ENCODE data around the gene SZT2.

Gene SZT2

DNA sequence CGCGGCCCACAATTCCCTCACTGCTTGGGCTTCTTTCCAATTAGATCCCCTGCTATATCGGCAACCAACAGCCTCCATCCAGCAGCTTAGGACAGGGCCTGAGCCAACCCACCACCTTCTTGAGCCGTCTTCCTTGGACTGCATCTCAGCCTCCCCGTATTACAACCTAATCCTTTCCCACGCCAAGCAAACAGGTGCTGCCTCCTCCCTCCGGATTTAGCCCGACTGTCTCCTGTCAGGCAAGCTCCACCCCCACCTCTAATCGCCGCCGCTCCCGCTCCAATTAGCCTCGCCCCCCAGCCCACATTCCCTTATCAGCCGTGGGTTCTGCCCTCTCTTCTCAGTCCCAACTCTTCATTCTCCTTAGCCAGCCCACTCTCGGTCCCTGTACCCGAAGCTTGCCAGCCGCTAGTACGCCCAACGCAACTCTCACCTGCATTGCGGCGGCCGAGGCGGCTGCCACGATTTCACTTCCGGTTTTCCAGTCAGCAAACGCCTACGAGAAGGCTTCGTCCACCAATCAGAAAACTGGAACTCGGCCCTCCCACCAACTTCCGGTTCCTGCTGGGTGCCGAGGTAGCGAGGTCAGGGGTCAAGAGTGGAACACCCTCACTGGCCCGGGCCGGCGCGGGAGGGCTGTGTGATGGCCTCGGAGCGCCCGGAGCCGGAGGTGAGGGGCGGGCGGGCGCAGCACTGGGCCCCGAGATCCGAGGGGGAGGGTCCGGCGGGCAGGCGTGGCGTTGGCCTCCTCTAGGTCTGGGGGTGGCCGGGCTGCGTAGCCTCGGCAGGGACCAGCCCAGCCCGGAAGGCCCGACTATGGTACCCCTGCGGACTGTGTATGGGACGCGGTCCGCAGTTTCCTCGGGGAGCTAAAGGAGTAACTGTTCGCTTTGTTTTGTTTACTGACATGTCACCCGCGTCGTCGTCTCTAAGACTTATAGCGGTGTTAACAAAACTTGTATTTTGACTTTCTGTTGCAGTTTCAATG, at the start of gene SZT2, which contains the start of gene MED8:
Gene SZT2 (plus strand): TSS at position 574 of the 988 bp plus-strand sequence. CDS start 70 bp downstream, at position 644.
Gene MED8 (minus strand): TSS at position 475 of the 988 bp plus-strand sequence. CDS start 36 bp downstream, at position 439.
- DNase-seq (ENCODE audit: low read depth in 1 of 2, low spot score in 1 of 2) = peak; percentile 79 to 83

DNA sequence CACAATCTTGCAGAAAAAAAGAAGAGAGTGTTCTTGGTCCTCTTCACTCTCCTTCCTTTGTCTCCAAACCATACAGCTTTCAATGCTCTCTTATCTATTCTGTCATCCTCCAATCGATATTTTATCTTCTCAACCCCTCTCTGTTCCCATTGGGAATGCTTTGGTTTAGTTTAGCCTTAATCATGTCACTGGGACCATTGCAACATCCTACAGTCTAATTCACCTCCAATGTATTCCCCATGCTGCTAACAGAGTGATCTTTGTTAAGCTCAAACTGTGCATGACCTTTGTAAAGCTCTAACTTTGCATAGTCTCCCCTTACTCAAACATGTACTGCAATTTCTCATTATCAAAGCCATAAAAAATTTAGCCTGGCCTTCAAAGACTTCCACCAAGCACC, 49.1 kb upstream of the SZT2 start:
- no peak for DNase-seq (ENCODE audit: low read depth in 1 of 2, low spot score in 1 of 2)

DNA sequence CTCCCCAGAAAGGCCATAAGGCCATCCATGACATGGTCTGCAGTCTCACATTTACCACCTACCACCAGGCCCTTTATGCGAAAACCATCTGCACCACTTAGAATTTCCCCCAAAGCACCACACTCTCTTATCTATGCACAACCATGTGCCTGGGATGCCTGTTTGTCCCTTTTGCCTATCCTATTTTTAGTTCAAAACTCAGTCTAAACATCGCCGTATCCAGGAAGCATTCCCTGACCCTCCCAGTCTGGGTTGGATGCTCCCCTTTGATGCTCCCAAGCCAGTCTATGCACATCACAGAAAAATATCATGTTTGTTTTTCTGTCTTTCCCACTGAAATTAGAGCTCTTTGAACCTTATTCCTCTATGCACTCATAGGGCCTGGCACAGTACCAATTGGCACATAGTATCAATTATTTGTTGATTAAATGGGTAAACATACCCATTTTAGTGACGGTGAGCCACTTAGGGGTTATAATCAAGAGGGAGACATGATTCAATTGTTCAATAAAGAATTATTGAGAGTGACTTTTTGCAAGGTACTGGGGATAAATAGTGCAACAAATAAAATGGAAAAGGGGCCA, 45.3 kb upstream of the SZT2 start:
- DNase-seq (ENCODE audit: low read depth in 1 of 2, low spot score in 1 of 2) = no peak

DNA sequence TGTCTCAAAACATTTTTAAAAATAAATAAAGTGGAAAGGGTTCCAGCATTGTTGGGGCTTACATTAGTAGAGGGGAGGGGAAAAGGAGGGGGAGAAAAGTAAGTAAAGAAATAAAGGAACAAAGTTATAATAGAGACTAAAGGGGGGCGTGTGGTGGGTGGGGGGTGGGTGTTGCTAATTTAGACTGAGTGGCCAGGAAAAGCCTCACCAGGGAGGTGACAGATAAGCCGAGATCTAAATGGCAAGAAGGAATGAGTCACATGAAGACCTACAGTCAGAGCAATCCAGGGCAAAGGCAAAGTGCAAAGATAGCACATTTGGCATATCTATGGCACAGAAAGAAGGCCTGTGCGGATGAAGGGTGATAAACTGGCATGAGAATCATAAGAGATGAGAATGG, 44.6 kb upstream of the SZT2 start:
- DNase-seq (ENCODE audit: low read depth in 1 of 2, low spot score in 1 of 2) = no peak

DNA sequence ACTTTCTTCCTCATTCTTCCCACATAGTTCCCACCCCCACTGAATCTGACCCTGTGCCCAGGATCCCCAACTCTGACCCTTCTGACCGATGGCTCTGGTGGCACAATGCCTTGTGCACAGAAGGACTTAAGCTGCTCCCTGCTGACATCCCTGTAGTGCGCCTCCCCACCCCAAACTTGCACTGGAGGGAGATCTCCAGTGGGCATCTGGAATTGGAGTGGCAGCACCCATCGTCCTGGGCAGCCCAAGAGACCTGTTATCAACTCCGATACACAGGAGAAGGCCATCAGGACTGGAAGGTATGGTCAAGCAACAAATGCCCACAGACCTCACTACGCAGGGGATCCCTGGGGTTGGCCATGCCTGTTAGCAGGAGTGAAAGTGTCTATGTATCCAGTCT, 43.1 kb upstream of the SZT2 start:
- DNase-seq (ENCODE audit: low read depth in 1 of 2, low spot score in 1 of 2) = no peak

DNA sequence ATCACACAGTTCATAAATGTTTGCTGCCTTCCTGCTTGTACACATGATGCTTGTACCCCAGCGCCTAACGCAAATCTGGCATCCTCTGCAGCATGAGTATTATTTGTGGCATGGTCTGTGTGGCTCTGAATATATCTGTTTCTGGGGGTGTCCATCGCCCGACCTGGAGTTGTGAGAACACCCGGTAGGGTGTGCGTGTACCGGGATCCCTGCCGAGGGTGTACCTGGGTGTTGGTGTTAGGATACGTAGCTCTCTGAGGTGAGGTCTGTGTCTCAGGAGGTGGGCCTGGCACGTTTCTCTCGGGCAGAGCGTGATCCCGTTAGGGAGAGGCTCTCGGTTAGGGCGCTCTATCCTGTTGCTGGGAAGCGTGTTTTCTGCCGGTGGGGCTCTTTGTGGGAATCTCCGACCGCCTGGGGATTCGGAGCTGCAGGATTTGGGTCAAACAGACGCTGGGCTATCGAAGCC, 41.3 kb upstream of the SZT2 start:
- no peak for DNase-seq (ENCODE audit: low read depth in 1 of 2, low spot score in 1 of 2)

DNA sequence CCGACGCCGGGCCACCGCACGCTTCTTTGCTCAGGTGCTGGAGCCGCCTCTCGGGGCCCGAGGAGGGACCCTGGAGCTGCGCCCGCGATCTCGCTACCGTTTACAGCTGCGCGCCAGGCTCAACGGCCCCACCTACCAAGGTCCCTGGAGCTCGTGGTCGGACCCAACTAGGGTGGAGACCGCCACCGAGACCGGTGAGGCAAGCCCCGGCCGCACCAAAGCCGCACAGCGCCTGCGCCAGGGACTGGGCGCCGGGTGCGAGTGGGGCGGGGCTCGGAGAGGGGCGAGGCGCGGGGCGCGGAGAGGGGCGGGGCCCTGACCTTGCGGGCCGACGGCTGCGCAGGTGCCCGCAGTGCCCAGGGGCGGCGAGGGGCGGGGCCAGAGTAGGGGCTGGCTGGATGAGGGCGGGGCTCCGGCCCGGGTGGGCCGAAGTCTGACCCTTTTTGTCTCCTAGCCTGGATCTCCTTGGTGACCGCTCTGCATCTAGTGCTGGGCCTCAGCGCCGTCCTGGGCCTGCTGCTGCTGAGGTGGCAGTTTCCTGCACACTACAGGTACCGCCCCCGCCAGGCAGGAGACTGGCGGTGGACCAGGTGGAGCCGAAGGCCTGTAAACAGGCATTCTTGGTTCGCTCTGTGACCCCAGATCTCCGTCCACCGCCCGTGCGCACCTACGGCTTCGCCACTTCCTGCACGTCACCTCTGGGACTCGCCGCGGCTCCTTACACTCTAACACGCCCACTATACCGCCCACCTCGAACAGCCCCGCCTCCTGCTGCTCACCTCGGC, 40.7 kb upstream of the SZT2 start:
- DNase-seq (ENCODE audit: low read depth in 1 of 2, low spot score in 1 of 2) = peak in 1 of 2 donors; percentile 31

DNA sequence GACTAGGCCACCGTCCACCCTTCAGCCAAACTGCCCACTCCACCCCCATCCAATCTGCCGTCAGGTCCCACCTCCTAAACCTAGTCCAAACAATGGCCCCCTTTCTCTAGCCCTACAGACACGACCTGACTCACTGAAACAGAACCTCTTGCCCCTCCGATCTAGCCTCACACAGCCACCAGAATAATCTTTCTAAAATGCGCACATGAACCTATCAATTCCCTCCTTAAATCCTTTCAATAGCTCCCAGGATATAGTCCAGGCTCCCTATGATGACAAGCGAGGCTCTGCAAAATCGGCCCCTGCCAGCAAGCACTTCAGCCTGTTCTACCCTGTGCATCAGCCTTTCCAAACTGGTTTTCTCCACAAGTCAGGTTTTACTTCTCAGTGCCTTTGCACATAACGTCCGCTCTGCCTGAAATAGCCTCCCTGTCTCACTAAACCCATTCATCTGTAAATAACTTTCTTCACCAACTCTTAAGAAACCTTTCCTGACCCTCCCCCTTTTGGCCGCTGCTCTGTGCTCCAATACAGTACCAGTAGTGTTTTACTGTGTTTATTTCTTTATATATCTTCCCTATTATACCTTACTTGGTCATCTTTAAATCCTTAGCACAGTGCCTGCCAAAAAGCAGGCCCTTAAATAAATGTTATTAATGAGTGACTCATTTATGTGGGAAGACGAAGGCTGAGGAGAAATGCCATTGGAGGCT, 39.9 kb upstream of the SZT2 start:
- no peak for DNase-seq (ENCODE audit: low read depth in 1 of 2, low spot score in 1 of 2)

DNA sequence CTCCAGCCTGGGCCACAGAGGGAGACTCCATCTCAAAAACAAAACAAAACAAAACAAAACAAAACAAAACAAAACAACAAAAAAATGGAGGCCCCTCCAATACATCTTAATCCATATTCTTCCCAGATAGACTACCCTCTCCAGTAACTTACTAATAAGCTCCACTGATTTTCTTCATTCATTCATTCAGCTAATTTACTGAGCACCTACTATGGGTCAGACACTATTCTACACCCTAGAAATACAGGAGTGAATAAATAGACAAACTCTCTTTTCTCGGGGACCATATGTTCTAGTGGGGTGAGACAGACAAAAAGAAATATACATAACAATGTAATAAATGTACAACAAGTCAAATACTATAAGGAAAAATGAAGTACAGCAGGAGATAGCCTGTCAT, 38.7 kb upstream of the SZT2 start:
- no peak for DNase-seq (ENCODE audit: low read depth in 1 of 2, low spot score in 1 of 2)

DNA sequence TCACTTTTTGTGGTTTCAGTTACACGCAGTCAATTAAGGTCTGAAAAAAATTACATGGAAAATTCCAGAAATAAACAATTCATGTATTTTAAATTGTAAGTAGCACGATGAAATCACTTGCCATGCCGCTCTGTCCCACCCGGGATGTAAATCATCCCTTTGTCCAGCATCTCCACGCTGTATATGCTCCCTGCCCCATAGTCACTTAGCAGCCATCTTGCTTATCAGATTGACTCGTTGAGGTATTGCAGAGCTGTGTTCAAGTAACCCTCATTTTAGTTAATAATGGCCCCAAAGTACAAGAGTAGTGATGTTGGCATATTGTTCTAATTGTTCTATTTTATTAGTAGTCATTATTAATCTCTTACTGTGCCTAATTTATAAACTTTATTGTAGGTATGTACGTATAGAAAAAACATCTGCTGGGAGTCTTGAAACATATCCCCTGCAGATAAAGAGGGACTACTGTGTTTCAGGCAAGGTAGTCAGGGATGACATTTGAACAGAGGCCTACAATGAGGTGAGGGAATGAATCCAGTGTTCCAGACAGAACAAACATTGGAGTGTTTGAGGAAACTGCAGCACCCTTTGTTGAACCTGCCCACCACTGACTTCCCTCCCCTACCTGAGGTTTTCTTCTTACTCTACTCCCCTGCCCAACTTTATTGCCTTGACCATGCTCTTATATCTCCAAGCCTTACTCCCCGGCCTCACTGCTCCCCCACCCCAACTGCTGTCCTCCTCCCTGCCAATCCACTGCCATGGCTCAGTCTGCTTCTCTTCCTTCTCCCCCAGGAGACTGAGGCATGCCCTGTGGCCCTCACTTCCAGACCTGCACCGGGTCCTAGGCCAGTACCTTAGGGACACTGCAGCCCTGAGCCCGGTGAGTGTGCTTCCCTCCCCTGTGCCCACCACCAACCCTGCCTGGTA, 38.0 kb upstream of the SZT2 start:
- DNase-seq (ENCODE audit: low read depth in 1 of 2, low spot score in 1 of 2) = no peak

DNA sequence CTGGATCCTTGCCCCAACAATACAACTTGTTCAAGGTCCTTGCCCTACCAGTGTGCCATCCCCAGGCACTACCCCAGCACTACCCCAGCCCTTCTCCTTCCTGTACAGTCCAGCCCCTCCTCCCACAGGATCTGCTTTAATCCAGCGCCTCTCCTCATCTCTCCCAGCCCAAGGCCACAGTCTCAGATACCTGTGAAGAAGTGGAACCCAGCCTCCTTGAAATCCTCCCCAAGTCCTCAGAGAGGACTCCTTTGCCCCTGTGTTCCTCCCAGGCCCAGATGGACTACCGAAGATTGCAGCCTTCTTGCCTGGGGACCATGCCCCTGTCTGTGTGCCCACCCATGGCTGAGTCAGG, 37.4 kb upstream of the SZT2 start:
- DNase-seq (ENCODE audit: low read depth in 1 of 2, low spot score in 1 of 2) = no peak

DNA sequence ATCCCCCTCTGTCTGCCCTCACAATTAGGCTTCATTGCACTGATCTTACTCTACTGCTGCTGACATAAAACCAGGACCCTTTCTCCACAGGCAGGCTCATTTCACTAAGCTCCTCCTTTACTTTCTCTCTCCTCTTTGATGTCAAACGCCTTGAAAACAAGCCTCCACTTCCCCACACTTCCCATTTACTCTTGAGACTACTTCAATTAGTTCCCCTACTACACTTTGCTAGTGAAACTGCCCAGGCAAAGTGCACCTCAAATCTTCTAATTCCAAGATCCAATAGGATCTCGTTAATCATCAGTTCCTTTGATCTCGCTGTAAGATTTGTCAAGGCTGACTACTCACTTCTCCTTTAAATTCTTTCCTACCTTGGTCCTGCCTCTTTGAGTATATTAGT, 36.8 kb upstream of the SZT2 start:
- DNase-seq (ENCODE audit: low read depth in 1 of 2, low spot score in 1 of 2) = no peak

DNA sequence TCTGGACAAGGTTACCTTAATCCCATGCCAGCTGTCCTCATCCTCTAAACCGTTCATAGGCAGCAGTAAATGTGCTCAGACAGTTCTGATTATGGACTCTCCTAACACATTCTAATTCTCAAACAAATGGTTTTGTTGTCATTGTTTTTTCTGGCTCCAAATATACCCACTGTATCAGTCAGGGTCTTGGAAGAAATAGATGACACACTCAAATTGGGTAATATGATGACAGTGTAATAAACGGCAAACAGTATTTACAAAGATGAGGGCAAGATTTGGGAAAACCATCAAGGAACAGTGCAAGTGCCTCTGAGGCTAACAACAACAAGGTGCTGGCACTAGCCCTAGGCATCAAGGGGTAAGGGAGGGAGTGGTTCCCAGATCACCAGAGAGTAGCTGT, 35.2 kb upstream of the SZT2 start:
- DNase-seq (ENCODE audit: low read depth in 1 of 2, low spot score in 1 of 2) = no peak

DNA sequence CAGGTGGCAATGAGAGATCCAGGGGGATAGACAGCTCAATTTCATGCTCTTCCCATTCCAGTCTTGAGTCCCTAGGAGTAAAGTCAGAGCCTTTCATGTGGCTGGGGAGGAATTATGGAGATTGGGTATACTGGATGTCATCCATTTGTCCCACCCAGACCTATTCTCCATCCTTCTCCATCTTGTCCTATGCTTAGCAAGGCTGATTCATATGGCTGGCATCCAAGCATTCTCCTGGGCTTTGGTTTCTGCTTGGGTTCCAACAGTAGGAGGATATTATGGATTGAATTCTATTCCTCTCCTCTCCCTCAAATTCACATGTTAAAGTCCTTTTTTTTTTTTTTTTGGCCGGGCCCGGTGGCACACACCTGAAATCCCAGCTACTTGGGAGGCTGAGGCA, 34.8 kb upstream of the SZT2 start:
- no peak for DNase-seq (ENCODE audit: low read depth in 1 of 2, low spot score in 1 of 2)

DNA sequence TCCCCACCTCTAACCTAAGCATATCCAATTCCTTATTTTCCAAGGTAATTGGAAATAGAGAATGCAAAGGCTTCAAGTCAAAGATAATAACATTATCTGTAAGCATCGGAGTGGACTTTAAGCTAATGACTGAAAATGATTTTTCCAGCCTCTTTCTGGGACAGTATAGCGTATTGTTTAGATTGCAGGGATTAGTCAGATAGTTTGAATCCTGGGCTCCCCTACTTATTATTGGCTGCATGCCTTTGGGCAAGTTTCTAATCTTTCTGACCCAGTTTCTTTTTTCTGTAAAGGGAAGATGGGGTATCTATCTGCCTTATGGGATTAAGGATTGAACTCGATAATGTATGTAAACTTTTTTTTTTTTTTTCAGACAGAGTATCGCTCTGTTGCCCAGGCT, 32.4 kb upstream of the SZT2 start:
- no peak for DNase-seq (ENCODE audit: low read depth in 1 of 2, low spot score in 1 of 2)

DNA sequence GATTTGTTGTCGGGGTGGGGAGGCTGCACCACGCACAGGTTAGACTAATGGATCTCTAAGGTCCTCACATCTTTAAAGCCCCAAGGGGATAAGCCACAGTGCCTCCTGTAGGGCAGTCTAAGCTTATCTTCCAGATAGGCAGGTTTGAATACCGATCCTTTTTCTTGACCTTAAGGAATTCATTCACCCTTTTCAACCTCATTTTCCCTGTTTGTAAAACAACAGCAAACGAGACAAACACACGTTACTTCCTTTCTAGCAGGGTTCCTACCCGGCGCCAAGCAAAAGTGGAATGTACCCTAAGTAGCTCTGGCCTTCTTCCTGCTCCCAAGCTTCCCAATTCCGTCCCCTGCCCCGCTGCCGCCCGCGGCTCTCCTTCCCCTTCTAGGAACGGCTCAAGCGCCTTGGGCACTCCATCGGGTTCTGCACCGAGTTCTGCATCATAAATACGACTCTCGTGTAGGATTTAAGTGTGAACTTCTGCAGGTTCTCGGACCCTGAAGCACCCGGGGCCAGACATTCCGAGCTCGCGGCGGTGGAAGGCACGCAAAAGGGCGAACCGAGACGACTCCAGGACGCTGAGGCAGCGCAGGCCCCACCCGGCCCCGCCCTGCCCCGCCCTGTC, 31.5 kb upstream of the SZT2 start:
- DNase-seq (ENCODE audit: low read depth in 1 of 2, low spot score in 1 of 2) = no peak

DNA sequence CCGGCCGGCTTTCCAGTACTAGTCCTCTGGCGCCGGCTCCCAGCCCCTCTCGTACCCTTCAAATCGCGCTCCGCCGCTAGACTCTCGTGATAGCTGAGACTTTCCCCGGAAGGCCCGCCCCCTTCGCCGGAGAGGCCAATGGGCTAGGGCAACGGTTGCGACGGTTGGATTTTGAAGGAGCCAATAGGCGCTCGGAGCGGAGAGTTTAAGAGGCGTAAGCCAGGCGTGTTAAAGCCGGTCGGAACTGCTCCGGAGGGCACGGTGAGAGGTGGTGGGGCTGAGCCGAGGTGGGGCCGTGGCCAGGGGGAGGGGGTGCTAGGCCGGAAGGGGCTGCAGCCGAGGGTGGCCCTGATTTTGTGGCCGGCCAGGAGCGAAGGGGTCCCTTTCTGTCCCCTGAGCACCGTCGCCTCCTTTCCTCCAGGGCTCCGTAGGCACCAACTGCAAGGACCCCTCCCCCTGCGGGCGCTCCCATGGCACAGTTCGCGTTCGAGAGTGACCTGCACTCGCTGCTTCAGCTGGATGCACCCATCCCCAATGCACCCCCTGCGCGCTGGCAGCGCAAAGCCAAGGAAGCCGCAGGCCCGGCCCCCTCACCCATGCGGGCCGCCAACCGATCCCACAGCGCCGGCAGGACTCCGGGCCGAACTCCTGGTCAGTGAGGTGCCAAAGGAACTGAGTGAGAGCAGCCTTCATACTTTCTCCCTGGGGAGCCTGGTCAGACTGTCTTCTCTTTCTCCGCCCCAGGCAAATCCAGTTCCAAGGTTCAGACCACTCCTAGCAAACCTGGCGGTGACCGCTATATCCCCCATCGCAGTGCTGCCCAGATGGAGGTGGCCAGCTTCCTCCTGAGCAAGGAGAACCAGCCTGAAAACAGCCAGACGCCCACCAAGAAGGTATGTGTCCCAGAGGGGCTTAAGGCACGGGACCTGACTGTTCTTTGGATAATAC, 30.7 kb upstream of the SZT2 start, which contains the start of gene CDC20:
Gene CDC20 (plus strand): TSS at position 236 of the 948 bp plus-strand sequence. CDS start 235 bp downstream, at position 471.
- peak; percentile 92 to 98 for DNase-seq (ENCODE audit: low read depth in 1 of 2, low spot score in 1 of 2)

DNA sequence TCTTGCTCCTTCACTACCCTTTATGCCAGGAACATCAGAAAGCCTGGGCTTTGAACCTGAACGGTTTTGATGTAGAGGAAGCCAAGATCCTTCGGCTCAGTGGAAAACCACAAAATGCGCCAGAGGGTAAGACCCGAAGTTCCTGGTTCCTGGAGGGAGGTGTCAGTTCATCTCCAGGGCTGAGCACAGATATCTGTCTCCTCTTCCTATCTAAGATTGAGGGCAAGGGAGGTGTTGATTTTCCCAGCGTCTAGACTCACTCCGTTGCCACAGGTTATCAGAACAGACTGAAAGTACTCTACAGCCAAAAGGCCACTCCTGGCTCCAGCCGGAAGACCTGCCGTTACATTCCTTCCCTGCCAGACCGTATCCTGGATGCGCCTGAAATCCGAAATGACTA, 30.0 kb upstream of the SZT2 start:
- no peak for DNase-seq (ENCODE audit: low read depth in 1 of 2, low spot score in 1 of 2)
